Measurements from ENCODE around the gene HEATR1.

- TF ChIP-seq, protein P1, sequence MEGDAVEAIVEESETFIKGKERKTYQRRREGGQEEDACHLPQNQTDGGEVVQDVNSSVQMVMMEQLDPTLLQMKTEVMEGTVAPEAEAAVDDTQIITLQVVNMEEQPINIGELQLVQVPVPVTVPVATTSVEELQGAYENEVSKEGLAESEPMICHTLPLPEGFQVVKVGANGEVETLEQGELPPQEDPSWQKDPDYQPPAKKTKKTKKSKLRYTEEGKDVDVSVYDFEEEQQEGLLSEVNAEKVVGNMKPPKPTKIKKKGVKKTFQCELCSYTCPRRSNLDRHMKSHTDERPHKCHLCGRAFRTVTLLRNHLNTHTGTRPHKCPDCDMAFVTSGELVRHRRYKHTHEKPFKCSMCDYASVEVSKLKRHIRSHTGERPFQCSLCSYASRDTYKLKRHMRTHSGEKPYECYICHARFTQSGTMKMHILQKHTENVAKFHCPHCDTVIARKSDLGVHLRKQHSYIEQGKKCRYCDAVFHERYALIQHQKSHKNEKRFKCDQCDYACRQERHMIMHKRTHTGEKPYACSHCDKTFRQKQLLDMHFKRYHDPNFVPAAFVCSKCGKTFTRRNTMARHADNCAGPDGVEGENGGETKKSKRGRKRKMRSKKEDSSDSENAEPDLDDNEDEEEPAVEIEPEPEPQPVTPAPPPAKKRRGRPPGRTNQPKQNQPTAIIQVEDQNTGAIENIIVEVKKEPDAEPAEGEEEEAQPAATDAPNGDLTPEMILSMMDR (IDR thresholded peaks at IDR 0.05; ENCODE audit: low read depth, low read length), result no peak
- no peak for TF ChIP-seq EZH2phosphoT487 (IDR thresholded peaks at IDR 0.05; ENCODE audit: low read depth)
These were observed 42.3 kb downstream of the HEATR1 start for GRCh38 chr1:236561976-236562375.

Data from OCI-LY3 (cell line).